ENCODE results near the gene CCDC51.

The CCDC51 gene

GRCh38 chr3:48419149-48419548, 20.8 kb downstream of the CCDC51 start:
- DNase-seq (ENCODE audit: low read depth in 3 of 3) = no peak

GRCh38 chr3:48418651-48419050, 21.3 kb downstream of the CCDC51 start:
- DNase-seq (ENCODE audit: low read depth in 3 of 3) = no peak

GRCh38 chr3:48418140-48418539, 21.8 kb downstream of the CCDC51 start:
- no peak for DNase-seq (ENCODE audit: low read depth in 3 of 3)

DNA sequence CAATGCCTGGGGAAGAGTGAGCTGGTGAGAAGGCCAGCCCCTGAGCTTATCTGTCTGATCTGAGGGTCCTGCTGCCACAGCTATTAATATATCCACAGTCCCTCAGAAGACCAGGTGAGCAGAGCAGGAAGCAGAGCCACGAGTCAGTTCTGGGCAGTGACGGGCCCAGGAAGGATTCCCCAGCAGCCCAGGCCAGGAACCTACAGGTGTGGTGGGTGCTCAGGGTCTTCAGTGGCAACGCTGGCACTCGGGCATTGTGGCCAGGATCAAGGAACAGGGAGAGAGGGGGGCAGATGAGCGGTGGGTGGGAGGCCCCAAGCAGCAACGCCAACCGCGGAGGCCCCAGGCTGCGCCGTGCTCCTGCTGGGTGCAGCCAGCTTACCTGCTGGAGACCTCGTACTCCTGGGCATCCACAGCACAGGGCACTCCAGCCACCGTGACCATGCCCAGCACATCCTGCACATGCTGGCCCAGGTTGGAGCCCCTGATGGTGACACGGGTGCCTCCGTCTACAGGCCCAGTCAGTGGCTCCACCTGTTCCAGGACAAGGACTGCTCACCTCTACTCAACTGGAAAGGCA, 22.3 kb downstream of the CCDC51 start:
- DNase-seq (ENCODE audit: low read depth in 3 of 3) = no peak

DNA sequence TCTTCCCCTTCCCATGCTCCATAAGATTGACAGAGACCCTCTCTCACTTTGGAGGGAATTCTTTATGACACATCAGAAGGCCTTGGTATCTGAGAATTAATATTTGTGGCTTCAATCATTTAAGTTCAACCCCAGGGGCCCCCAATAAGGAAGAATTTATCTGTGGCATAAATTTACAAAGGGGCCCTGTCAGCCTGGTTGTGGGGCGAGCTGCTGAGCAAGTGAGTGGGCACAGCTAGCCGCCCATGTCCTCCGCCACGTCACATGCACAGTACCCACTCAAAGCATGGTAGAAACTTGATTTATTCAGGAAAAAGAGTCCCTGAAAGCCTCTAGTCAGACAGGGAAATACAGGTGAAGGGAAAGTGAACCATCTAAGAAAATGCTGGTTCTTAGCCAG, 23.4 kb downstream of the CCDC51 start:
- no peak for DNase-seq (ENCODE audit: low read depth in 3 of 3)

GRCh38 chr3:48416091-48416505, 23.8 kb downstream of the CCDC51 start:
- no peak for DNase-seq (ENCODE audit: low read depth in 3 of 3)

- DNase-seq (ENCODE audit: low read depth in 3 of 3) = no peak
These were observed 24.5 kb downstream of the CCDC51 start for GRCh38 chr3:48415251-48415953.

DNA sequence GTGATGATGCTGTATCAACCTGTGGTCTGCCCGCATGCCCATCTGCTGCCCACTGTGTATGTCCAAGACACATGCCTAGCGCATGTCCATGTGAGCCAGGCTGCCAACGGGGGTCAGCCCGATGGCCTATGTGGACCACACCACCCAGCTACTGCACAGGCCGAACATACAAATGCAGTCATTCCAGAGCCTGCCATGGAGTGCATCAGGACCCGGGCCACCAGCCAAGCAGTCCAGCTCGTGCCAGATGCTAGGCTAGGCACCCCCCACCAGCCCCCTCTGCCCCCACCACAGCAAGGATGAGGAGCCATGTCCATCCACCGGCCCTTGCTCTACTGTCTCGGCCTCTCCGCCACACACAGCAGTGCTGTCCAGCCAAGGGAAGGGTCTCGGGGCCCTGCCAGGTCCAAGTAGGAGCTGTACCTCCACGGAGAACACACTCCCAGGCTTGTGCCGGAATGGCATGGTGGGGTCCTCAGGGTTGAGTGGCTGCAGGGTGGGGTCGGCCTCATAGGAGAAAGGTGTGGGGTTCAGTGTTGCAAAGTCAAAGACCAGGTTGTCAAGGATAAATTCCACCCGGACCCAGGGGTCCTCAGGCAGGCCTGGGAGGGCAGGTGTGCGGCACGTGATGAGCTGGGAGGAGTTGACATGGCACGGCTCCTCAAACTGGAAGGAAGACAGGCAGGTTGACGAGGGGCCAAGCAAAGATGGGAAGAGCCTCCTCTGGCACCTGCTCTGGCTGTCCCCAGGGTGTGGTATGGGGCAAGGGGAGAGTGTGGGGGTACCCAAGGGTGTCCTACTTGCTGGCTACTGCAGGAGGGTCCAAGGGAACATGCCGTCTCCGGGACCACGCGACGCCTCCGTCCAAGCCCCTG, 25.3 kb downstream of the CCDC51 start:
- DNase-seq (ENCODE audit: low read depth in 3 of 3) = no peak

GRCh38 chr3:48413611-48414010, 26.3 kb downstream of the CCDC51 start:
- DNase-seq (ENCODE audit: low read depth in 3 of 3) = no peak

GRCh38 chr3:48413086-48413485, 26.8 kb downstream of the CCDC51 start:
- no peak for DNase-seq (ENCODE audit: low read depth in 3 of 3)

DNA sequence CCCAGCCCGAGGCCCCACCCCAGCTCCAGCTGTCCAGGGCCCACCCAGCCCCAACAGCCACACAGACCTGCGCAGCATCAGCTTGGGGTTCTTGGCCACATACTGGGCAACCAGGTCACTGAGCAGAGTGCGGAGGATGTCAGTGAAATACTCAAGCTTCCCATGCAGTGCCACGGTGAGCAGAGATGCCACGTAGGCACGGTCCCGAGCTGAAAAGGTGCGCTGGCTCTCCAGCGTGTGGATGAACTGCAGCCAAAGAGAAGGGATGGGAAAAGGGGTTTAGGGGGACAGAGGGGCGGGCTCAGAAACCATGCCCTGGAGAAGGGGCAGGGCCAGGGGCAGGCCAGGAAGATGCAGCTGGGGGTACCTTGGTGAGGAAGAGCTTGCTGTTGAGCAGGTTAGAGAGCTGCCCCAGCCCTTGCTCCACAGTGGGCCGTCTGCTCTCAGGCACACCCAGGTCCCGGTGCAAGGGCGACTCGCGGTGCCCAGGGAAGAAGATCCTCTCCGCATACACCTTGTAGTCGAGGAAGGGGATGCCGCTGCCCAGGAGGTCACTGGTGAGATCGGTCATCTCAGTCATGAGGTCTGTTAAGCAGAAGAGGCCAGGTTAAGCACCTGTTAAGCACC, 27.4 kb downstream of the CCDC51 start:
- no peak for DNase-seq (ENCODE audit: low read depth in 3 of 3)

DNA sequence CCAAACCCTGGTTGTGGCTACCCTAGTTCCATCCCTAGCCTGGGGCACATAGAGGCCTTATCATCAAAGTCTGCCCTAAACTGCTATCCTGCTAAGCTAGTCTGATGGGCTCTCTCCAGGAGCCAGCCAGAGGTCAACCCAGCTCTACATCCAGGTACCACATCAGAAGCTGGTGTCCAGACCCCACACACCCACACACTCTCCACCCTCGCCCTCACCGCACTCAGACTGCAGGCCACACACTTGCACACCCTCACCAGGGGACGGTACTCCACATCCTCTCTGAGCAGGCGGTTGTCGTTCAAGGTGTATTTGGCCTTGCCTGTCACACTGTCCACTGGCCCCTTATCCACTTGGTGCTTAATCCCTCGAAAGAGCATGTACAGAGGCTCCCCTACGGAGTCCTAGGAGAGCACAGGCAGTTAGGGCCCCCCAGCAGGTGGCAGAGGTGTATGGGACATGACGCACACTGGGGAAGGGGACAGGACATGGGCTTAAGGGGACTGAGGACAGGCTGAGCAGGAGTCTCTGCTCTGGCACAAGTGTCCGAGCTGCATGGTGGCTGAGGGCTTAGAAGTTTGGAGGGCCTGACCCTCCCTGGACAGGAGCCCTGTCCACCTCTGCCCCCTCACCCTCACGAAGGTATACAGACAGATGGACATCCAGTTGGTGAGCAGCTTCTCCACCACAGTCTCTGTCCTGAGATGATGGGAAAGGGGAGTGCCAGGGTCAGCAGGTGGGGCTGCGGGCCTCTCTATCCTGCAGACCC, 28.1 kb downstream of the CCDC51 start:
- no peak for DNase-seq (ENCODE audit: low read depth in 3 of 3)

DNA sequence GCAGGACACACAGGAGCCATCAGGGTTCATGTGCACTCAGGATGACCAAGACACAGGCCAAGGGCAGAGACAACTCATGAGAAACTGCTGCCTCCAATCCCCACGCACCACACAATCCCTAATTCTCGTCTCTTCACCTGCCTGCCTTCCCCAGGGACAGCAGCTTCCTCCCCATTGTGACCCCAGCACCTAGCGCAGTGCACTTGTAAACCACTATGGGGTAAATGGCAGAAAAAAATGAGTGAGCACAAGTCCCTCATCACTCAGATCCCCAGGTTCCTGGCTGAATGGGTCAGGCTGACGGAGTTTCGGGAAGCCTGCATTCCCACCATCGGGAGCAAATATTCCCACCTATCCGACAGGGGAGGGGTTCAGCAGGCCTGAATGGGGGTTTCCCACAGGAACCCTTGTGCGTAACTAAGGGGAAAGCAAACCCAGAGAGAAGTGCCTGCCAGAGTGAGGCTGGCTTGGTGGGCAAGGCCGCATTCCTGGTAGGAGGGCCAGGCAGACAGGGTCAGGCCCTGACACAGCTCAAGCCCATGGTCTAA, 28.8 kb downstream of the CCDC51 start:
- DNase-seq (ENCODE audit: low read depth in 3 of 3) = no peak

DNA sequence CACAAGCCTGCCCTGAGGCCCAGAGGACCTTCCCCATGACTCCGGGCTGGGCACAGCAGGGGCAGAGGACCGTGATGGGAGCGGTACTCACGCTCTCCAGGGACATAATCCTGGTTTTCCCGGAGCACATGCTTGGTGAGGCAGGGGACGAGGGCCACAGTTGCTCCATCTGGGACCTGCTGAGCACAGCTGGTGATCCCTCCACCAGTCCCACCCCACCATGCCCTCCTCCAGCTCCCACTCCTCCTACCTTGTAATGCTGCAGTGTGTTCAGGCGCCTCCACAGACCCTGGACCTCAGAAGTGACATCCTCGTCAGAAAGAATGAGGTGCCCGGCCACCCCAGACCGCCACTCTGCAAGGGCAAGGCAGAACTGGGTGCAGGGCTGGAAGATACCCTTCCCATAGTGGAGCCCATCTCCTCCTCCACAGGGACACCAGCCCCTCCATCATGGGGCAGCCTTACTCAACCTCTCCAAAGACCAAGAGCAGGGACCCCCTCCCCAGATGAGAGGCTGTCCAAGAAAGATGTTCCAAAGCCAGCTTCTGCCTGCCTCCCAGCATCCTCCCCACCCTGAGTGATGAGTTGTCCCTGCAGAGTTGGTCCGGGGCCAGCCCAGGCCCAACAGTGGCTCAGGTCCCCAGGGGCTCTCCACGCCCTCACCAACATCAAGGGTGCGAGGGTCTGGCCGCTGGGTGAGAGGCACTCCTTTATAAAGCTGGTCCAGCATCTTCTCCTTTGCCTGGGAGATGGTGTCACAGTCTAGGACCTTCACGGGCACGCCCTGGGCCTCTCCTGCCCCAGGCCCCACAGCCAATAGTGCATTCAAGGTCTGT, 29.5 kb downstream of the CCDC51 start:
- DNase-seq (ENCODE audit: low read depth in 3 of 3) = no peak

- DNase-seq (ENCODE audit: low read depth in 3 of 3) = no peak
These were observed 30.4 kb downstream of the CCDC51 start for GRCh38 chr3:48409291-48410201.

DNA sequence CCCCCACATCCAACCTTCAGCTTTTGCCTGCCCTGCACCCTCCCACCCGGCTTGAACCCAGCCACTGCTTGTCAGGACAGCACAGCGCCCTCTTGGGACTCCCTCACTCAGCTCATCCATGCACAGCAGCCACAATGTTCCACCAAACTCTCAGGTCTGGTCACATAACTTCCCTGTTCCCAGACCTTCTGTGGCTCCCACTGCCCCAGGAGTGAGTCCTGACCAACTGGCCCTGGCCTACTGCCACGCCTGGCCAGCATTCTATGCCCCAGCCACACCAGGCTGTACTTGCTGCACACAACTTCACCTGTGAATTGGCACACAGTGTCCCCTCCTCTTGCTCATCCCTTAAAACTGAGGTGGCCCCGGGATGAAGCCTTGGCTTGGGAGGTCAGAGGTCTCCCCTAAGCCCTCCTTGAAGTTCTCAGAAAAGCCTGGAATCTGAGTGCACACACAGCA, 31.1 kb downstream of the CCDC51 start:
- no peak for DNase-seq (ENCODE audit: low read depth in 3 of 3)

DNA sequence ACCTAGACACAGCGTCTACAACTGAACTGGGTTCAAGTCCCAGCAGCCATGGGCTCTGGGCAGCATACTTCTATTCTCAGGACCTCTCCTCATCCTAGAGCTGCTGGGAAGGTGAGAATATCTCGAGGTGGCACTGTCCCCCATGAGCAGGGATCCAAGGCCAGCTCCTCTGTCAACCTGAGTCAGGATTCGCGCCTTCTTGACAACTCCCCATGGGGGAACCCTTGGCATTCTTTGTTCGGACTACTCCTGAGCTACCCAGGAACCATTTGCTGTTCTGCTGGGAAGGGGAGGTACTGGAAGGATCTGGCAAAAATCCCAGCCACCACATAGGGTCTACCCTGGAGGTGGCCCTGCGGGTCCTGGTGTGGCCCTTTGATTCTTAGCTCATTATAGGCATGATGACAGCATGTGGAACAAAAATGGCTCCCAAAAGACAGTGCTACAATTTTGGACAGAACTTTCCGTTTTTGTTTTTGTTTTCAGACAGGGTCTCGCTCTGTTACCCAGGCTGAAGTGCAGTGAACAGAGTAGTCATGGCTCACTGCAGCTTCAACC, 32.3 kb downstream of the CCDC51 start:
- no peak for DNase-seq (ENCODE audit: low read depth in 3 of 3)

GRCh38 chr3:48406443-48407431, 33.2 kb downstream of the CCDC51 start:
- no peak for DNase-seq (ENCODE audit: low read depth in 3 of 3)
